CD4-positive, alpha-beta T cell treated with Interleukin-4 for 1 hour (primary cell): Measurements from ENCODE around the gene IQGAP3.

Experiments
- DNase-seq, 2 donors: peaks; one replicate each; pipeline ENCODE4 v3.0.0-alpha.2; 2020 to 2022

The IQGAP3 gene

DNA sequence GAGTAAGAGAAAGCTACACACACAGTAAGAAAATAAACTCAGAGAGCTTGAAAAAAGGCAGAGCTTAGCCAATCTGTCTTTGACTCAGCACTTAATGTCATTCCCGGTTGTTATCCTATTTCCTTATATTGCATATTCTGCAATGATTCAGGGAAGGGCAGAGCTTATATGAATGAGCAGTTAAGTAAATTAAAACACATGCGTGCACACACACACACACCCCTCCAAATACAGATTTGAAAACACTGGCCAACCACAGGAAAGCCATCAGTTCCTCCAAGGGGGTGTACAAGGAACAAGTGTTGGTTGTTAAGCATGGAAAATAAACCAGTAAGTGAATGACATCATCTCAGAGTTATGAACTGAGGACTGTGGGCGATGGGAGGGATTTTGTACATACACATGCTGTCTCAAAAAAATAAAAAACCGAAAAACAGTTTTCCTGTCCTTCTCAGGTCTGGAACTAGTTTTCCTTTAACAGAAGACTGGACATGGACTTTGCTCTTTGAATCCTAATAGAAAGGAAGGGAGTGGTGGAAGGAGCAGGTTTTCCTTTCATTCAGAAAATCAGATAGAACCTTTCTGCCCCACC is 1.0 kb downstream of the IQGAP3 start:
- no peak for DNase-seq

DNA sequence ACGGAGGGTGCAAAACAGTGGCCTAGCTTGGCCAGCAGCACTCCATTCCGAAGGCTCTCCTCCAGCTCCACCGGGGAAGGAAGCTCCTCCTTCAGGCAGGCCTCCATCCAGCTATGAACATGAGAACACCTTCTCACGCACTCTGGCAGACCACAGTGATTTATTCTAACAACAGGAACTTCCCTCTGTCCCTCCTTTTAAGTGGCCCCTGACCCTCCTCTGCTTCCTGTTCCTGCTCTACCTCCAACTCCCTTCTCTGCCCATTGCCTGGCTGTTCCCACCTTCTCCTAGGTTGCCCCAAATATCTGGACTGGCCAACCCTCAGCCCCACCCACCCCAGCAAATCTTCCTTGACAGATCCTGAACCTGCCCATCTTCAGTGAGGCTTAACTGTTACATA is 5.9 kb downstream of the IQGAP3 start:
- DNase-seq: no peak

DNA sequence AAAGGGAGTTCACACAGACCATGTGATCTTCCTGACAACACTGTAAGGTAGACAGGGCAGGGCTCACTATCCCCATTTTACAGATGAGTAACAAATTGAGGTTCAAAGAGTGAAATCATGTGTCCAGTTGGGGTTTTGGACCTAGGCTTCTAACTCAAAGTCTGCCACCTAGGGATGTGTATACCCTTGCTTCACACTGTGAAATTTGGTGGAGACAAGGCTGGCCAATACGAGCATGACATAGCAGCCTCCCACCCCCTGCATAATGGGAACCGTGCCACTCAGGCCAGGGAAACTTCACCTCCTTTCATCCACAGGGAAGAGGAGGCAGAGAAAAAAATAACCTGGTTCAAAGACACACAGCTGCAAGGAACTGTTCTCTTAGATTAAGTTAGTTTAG is 6.8 kb downstream of the IQGAP3 start:
- DNase-seq: no peak

DNA sequence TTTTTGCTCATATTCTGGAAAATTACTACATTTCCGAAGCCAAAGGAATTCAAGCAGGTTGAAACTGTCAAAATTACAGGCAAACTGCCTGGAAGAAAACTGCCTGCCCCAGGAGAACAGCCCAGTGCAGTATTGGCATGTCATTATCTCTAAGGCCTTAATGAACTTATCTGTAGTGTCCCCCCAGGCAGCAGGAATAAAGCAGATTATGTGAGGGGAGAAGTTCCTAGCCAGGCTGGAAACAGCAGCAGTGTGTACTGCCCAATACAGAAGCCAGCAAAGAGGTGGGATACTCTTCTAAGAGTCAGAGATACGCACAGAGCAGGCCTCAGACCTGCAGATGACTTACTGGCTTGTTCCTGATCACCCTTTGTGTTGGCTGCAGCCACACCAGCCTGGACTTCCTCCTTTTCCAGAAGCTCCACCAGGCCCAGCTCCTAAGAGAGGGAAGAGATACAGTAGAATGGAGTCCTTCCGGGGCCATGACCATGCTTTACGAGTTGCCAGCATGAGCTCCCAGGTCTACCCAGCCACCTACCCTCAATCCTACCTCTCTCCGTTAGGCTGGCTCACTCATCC is 11.7 kb downstream of the IQGAP3 start:
- DNase-seq: no peak

DNA sequence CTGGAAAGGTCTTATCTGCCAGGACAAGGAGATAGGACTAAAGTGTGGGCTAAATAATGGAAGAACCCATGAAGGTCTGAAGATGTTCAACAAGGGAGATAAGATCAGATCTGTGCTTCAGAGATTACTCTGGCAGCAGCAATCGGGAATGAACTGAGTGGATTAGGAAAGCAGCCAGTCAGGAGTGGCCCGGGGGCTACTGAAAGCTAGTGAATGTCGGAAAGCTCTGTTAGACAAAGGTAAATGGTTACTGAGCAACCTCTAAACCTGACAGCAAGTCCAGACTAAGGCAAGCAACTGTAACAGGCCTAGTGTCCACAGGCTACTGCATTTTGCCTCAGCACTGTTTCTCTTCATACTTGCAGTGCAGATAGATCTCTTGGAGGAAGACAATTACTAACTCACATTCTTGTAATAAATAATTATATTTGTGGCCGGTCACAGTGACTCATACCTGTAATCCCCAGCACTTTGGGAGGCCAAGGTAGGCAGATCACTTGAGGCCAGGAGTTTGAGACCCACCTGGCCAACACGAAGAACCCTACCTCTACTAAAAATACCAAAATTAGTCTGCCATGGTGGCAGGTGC is 12.5 kb downstream of the IQGAP3 start:
- DNase-seq: no peak

DNA sequence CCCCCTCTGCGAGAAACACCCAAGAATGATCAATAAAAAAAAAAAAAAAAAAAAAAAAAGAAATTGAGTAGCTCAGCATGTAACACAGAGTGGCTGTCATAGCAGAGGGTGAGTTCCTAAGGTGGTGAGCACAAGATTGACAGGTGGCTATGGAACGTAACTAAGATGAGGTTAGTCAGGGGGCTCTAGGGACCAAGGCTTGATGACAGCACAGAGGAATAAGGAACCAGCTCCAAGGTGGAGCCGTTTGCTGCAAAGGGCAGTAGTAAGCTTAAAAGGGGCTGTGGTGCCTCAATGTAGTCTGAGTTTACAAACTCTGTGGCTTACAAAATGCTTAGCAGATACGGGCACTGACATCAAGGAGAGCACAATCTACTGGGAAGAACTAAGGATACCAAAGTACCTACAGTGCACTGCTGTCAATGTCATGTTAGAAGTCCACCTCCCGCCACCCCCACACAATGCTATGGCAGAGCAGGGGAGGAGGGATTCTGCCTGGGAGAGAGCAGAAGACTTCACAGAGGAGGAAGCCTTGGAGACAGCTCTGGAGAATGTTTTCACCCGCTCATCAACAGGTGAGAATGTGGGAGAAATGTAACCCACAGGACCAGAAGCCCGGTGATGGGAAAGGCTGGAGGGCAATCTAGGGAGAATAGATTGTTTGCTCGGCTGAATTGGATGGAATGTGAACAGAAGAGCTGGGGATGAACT is 13.1 kb downstream of the IQGAP3 start:
- no peak for DNase-seq

DNA sequence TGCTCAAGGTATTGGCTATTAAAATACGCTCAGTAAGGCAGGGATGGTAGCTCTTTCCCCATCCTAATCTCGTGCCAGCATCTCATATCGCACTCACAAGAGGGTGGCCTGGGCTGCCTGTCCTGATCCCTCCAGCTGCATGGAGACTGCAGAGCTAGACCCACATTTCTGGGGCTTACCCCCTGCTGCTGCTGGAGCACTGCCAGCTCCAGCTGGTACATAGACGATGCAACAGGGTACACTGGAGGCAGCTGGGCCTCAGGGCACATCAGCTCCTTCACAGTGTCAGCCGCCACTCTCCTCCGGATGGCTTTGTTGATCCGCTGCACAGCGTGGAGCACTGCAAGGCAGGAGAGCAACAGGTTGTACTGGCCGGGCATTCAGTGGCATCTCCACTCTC is 16.0 kb downstream of the IQGAP3 start:
- DNase-seq: no peak

DNA sequence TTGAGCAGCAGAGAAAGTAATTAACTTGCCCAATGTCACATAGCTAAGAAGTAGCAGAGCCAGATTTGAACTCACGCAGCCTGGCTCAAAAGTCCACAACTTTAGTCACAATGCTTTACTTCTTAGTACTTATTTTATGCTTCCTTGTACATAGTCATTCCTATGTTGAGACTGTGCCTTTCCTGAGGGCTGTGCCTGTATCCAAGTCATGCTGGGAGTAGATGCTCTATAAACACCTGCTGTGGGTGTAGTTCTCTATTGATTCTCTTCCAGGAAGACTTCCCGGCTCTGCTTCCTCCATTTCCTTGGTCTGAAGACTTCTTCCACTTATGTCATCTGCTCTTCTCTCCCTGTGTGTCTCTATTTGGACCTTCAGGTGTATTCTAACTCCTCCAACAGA is 16.6 kb downstream of the IQGAP3 start:
- no peak for DNase-seq

DNA sequence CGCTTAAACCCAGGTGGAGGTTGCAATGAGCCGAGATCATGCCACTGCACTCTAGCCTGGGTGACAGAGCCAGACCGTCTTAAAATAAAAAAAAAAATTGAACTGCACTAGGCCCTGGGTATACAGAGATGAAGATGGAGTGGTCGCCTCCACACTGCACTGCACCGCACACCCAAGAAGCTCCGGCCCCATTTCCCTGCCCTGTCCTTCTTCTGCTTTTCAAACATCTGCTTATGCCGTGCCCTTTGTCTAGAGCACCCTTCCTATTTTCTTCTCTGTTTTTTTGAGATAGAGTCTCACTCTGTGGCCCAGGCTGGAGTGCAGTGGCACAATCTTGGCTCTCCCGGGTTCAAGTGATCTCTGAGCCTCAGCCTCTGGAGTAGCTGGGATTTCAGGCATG is 17.4 kb downstream of the IQGAP3 start:
- no peak for DNase-seq

DNA sequence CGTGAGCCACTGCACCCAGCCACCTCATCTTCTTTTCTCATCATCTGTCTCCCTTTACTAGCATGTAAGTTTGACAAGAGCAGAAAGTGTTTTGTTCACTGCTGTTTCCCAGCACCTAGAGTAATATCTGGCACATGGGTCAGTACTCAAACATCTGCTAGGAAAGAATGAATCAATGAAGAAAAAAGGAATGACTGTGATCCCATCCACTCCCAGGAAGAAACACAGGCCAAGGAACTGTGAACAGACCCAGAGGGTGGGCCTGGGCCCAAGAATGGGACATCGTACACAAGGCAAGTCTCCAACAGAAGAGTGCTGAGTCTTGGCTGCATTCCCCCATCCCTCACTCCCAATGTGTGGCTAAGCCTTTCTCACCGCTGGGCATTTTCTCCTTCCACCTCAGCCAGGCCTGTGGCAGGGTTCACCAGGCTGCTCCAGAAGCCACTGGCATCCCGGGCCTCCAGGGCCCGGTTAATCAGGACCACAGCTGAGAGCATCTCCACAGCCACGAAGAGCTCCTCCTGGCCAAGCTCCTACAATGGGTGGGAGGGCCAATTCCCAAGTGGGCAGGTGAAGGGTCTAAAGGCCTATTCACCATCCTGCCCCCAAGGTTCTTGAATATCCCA is 18.4 kb downstream of the IQGAP3 start:
- no peak for DNase-seq

DNA sequence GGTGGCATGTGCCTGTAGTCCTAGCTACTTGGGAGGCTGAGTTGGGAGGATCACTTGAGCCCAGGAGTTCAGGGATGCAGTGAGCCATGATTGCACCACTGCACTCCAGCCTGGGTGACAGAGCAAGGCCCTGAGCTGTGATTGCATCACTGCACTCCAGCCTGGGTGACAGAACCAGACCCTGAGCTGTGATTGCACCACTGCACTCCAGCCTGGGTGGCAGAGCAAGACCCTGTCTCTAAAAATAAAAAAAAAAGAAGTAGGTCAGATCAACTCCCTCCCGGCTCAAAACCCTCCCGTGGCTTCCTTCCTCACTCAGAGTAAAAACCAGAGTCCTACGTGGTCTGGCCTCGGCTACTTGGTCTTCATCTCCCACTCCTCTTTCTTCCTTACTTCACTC is 19.4 kb downstream of the IQGAP3 start:
- DNase-seq: peak in 1 of 2 donors; percentile 72

DNA sequence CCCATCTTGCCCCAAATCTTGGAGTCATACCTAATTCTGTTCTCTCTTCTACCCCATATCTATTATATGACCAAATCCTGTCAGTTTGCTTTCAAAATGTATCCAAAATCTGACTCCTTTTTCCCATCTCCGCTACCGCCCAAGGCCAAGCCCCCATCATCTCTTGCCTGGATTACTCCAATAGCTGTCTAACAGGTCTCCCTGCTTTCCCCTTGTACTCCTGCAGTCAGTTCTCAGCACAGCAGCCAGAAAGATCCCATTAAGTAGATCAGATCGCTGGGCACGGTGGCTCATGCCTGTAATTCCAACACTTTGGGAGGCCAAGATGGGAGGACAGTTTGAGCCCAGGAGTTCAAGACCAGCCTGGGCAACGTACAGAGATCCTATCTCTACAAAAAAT is 19.8 kb downstream of the IQGAP3 start:
- DNase-seq: no peak

DNA sequence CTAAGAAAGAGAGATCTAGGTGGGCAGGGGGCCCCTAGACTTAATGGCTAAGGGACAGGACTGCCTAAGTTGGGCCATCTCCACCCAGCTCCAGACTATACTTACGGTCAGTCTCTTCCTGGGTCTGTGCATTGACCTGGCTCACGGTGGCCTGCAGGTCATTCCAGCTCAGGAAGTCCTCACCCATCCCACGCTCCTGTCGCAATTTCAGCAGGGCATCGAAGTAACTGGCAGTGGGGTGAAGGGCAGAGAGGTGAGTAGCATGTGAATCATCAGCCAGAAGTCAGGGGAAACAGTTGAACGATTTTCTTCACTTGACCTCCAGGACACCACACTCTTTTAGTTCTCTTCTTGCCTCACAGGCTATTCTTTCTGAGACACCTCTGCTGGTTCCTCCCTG is 20.5 kb downstream of the IQGAP3 start:
- peak in 1 of 2 donors; percentile 35 for DNase-seq

DNA sequence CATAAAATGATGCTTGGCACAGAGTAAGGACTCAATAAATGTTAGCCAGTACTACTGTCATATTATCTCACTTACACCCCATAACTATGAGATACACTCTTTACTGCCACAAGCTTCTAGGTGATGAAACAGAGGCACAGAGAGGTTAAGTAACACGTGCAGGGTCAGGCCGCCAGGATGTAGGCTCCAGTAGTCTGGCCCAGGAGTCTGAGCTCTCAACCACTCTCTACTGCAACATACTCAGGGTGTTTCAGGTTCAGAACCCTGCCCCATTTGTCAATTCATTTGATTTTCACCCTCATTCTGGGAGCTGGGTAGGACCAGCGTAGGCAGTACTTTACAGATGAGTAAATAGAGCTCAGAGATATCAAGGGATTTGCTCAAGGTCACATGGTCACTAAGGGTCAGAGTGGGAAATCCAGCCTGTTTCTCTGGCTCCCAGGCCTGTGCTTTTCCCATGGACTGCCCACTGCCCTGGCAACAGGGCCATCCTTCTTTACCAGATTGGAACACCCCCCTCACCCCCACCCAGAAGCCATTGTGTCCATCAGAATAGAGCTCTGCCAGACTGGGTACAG is 21.2 kb downstream of the IQGAP3 start:
- DNase-seq: no peak

DNA sequence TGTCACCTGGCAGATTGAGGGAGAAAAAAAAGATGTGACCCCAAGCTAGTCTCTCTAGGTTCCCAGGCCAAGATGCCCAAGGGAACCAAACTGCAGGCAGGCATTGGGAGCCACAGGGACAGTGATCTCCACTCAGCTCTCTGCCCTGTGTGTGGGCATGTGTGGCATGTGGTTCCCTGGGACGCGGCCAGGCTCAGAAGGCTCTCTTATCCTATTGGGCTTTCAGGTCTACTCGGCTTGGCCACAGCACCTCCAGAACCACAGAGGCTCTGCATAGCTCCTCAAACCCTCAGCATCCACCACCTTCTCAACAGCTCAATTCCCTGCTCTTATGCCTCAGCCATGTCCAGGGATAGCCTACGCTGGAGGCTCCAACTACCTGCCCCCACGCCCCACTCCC is 22.0 kb downstream of the IQGAP3 start:
- no peak for DNase-seq

DNA sequence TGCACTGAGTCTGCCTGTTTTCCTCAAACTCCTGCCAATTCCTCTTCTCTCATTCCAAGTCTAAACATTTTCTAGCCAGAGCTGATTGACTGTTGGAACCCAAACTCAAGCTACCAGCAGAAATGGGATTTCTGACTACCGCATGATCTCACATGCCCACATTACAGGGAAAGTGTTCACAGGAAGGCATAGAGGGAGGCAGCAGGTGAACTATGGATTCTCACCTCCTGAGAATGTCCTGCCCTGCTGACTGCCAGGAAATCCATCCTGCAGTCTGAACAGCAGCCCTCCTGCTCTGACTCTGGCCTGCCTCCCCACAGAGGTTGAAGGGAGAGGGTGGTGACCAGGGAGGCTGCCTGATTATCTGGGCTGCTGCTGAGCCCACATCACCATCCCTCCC is 22.5 kb downstream of the IQGAP3 start:
- DNase-seq: no peak

DNA sequence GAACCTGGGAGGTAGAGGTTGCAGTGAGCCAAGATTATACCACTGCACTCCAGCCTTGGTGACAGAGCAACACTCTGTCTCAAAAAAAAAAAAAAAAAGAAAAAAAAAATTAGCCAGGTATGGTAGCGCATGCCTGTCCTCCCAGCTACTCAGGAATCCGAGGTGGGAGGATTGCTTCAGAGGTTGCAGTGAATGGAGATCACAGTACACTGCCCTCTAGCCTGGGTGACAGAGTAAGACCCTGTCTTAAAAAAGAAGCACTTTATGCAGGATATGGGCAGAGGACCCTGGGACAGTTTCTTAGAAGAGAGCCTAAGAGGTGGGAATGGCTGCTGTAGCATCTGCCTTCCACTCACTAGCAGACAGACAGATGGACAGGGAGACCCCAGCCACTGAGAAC is 23.0 kb downstream of the IQGAP3 start:
- no peak for DNase-seq

DNA sequence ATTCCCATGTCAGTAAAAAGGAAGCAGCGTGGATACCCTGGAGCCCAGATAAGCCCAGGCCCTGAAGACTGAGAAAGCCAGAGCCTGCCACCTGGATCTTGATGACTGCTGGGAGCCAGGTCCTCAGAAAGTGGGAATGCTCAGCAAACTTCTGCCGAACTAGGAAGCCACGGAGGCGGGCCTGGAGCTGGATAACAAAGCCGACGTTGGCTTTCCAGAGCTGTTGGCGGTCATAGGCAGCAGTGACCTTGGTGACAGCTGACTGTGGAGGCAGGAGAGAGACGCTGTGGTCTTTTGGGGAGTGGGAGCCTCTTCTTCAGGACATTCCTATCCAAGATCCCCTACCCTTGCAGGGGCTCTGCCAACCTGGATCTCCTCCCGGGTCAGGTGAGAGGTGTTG is 24.4 kb downstream of the IQGAP3 start:
- no peak for DNase-seq

DNA sequence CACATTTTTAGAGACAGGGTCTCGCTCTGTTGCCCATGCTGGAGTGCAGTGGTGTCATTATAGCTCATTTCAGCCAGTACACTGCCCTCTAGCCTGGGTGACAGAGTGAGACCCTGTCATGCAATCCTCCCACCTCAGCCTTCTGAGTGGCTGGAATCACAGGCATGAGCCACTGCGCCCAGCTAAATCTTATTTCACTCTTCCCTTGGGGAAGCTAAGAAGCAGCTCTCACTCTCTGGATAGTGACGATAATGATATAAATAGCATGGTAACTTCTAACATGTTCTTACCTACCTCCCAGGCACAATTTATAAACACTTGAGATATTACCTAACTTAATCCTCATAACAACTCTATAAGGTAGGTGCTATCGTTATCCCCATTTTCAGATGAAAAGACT is 24.9 kb downstream of the IQGAP3 start:
- no peak for DNase-seq

DNA sequence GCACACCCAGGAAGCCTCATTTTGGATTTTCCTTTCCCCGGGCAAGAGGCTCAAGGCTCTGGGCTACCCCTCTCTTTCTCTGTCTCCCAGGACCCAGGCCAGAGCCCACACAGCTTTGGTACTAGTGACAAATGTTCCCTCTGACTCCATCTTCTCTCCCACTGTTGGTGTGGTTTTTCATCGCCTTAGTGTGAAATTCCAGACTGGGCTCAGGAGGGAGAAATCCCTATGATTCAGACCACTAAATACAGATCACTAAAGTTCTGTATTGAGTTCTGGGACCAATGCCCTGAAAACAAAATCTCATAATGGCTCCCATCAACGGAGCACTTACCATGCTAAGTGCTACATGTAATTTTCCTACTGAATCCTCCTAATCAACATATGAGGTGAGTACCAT is 26.1 kb downstream of the IQGAP3 start:
- no peak for DNase-seq

DNA sequence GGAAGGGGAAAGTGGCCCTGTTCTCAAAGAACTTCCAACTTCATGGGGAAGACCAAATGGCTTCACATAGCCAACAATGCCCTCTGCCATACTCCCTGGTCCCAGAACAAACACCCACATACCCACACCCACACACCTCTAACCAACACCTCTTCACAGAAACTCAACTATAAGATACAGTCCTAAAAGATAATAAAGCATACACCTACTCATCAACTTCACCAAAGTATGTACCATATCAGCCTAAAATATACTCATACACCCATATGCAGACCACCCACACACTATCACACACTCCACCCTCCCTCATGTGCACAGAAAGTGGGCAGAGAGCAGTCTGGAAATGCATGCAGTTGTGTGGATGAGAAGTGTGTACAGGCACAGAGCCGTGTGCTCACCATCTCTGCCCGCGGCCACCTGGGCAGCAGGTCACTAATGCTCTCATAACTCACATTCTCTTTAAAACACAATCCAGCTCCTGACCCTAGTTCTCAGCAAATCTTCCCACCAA is 27.7 kb downstream of the IQGAP3 start:
- no peak for DNase-seq

DNA sequence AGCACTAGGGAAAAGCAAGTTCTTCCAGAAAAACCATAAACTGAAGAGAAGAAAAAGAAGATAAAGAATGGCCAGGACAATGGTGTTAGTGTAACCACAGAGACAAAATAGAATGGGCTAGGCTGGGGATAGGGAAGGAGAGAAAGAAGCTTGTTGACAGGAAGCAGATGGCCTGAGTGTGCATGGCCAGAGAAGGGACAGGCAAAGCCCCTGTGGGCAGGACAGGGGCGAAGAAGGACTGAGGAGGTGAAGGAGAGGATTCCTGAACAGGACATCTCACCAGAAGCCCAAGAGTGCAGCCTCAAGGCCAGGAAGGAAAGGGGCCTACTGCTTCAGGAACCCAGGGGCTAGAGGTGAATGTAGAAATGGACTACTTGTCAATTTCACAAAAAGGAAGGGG is 29.3 kb downstream of the IQGAP3 start:
- DNase-seq: no peak

DNA sequence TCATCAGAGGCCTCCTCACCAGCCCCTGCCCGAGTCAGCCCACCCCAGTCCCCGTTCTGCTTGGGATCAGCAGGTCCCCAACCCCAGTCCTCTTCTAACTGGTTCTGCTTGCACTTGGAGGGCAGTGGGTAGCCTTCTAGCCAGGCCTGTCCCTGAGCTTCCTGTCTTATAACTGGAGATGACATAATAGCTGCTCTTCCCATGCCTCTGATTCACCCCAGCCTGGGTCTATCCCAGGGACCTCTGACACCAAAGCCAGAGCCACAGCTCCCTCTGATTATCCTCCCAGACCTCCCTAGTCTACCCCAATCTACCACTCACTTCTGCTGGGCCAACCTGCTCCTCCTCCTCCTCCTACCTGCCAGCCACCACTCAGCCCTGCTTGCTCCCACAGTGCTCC is 31.4 kb downstream of the IQGAP3 start:
- no peak for DNase-seq
